K562 (cell line): ENCODE results near the gene KIAA1958.

Source experiments
- CBX2 ChIP-seq: fragments of 200-600 bp; sonication (generic); IDR thresholded peaks from one replicate; pipeline ENCODE4 v1.6.1; 2012; ENCODE audit warnings: mild to moderate bottlenecking, low read length, inconsistent platforms; ENCODE audit not compliant: insufficient read depth, poor library complexity, severe bottlenecking
- ETV5 ChIP-seq: sonication (generic); formaldehyde crosslinking; IDR thresholded peaks from 2 replicates; pipeline ENCODE4 v1.4.0; 2020; ENCODE audit warnings: low read depth, mild to moderate bottlenecking, missing genetic modification reagents
- EZH2 ChIP-seq: IDR thresholded peaks from 2 replicates; pipeline ENCODE4 v1.6.1; 2012; ENCODE audit warnings: low read depth, mild to moderate bottlenecking, inconsistent platforms, low read length, borderline replicate concordance
- HMGN3 ChIP-seq: IDR thresholded peaks from 2 replicates; pipeline ENCODE4 v1.6.1; 2011; ENCODE audit warnings: borderline replicate concordance, low read depth, mild to moderate bottlenecking, mixed read lengths, low read length; ENCODE audit not compliant: insufficient read length; ENCODE audit errors: extremely low read depth
- PRPF4 ChIP-seq: fragments of 200-400 bp; formaldehyde crosslinking; IDR thresholded peaks from one replicate; pipeline ENCODE4 v1.6.1; 2017; ENCODE audit warnings: low read length, low read depth, mild to moderate bottlenecking; ENCODE audit not compliant: insufficient read depth, poor library complexity, severe bottlenecking
- SRSF7 ChIP-seq: fragments of 200-400 bp; formaldehyde crosslinking; optimal IDR thresholded peaks from 2 replicates; pipeline ENCODE3; 2017; ENCODE audit warnings: mild to moderate bottlenecking, low read depth, low read length
- TCF7 ChIP-seq: sonication (generic); IDR thresholded peaks from 2 replicates; pipeline ENCODE4 v1.6.1; 2016; ENCODE audit warnings: antibody characterized with exemption, borderline replicate concordance
- ZKSCAN8 ChIP-seq: fragments of 200-800 bp; sonication (Bioruptor generic); IDR thresholded peaks from 2 replicates; pipeline ENCODE4 v1.6.1; 2016; ENCODE audit warnings: missing genetic modification characterization, missing compliant biosample characterization
- TF ChIP-seq, protein P1 (sequence below): sonication (generic); formaldehyde crosslinking; IDR thresholded peaks from 2 replicates; pipeline ENCODE4 v1.8.1; 2022; ENCODE audit warnings: missing genetic modification reagents
- TF ChIP-seq, protein P2 (sequence below): fragments of 250-450 bp; sonication (Bioruptor Pico); IDR thresholded peaks from 2 replicates; pipeline ENCODE4 v1.9.0; 2021; ENCODE audit warnings: mild to moderate bottlenecking, inconsistent platforms
- TF ChIP-seq, protein P3 (sequence below): sonication (generic); formaldehyde crosslinking; IDR thresholded peaks from 2 replicates; pipeline ENCODE4 v1.8.0; 2022; ENCODE audit warnings: mild to moderate bottlenecking, missing genetic modification reagents

DNA sequence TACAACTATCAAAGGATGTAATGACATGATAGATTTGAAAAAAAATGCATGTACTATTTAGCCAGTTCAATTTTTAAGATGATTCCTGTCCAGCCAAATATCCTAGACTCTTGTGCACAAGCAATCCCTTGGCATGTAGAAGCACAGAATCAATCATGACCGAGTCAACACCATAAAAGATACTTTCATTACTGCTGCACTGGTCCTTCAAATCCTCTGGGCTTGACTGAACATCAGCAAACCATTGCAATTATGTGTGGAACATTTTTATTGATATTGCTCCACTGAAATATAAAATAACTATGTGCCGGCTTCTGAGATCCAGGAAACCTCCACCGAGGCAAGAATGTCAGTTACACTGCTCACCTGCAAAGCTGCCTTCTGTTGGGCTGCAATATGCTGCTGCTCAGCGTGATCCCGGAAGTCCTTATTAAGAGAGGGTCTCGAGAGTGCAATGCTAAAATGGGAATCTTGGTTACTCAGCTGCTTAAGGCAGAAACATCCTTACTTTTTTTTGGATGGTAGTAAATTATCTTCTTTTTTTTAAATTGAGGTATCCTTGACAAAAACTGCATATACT is 202.6 kb downstream of the KIAA1958 start:
- TF ChIP-seq, protein P1, sequence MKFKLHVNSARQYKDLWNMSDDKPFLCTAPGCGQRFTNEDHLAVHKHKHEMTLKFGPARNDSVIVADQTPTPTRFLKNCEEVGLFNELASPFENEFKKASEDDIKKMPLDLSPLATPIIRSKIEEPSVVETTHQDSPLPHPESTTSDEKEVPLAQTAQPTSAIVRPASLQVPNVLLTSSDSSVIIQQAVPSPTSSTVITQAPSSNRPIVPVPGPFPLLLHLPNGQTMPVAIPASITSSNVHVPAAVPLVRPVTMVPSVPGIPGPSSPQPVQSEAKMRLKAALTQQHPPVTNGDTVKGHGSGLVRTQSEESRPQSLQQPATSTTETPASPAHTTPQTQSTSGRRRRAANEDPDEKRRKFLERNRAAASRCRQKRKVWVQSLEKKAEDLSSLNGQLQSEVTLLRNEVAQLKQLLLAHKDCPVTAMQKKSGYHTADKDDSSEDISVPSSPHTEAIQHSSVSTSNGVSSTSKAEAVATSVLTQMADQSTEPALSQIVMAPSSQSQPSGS = no peak
- TF ChIP-seq SRSF7 (no peak), PRPF4 (no peak), TCF7 (no peak), HMGN3 (no peak), ETV5 (CRISPR knock-in tag) (no peak), CBX2 (no peak), ZKSCAN8 (CRISPR knock-in tag) (no peak), EZH2 (no peak)
- TF ChIP-seq, protein P2, sequence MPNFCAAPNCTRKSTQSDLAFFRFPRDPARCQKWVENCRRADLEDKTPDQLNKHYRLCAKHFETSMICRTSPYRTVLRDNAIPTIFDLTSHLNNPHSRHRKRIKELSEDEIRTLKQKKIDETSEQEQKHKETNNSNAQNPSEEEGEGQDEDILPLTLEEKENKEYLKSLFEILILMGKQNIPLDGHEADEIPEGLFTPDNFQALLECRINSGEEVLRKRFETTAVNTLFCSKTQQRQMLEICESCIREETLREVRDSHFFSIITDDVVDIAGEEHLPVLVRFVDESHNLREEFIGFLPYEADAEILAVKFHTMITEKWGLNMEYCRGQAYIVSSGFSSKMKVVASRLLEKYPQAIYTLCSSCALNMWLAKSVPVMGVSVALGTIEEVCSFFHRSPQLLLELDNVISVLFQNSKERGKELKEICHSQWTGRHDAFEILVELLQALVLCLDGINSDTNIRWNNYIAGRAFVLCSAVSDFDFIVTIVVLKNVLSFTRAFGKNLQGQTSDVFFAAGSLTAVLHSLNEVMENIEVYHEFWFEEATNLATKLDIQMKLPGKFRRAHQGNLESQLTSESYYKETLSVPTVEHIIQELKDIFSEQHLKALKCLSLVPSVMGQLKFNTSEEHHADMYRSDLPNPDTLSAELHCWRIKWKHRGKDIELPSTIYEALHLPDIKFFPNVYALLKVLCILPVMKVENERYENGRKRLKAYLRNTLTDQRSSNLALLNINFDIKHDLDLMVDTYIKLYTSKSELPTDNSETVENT (CRISPR knock-in tag) = no peak
- TF ChIP-seq, protein P3, sequence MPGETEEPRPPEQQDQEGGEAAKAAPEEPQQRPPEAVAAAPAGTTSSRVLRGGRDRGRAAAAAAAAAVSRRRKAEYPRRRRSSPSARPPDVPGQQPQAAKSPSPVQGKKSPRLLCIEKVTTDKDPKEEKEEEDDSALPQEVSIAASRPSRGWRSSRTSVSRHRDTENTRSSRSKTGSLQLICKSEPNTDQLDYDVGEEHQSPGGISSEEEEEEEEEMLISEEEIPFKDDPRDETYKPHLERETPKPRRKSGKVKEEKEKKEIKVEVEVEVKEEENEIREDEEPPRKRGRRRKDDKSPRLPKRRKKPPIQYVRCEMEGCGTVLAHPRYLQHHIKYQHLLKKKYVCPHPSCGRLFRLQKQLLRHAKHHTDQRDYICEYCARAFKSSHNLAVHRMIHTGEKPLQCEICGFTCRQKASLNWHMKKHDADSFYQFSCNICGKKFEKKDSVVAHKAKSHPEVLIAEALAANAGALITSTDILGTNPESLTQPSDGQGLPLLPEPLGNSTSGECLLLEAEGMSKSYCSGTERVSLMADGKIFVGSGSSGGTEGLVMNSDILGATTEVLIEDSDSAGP (CRISPR knock-in tag) = no peak
